Lower lobe of right lung (tissue), 2 donors: ENCODE measurements around the gene HOPX. TPM values are rescaled to one million over a fixed set of nuclear protein-coding genes. Genes with fewer than 3 reads are reported as not detected.

ENCODE experiments used
- ATAC-seq, 2 donors: fragments of 200-7000 bp; cut with Tn5 transposase; one replicate each; pipeline ENCODE4 v1.9.1; 2020 to 2022; ENCODE audit warnings: mild to moderate bottlenecking in 2 of 2, moderate library complexity in 2 of 2
- DNase-seq: peaks from one replicate; pipeline ENCODE4 v3.0.0-alpha.2; 2020
- H3K27ac ChIP-seq: fragments of 200-600 bp; one replicate; pipeline ENCODE4 v1.8.0; 2022
- H3K27me3 ChIP-seq: fragments of 200-600 bp; one replicate; pipeline ENCODE4 v1.8.0; 2022; ENCODE audit warnings: low read depth
- H3K36me3 ChIP-seq: fragments of 200-600 bp; one replicate; pipeline ENCODE4 v1.8.0; 2022; ENCODE audit warnings: mild to moderate bottlenecking
- H3K4me1 ChIP-seq: fragments of 200-600 bp; one replicate; pipeline ENCODE4 v1.8.0; 2022
- H3K4me3 ChIP-seq: fragments of 200-600 bp; one replicate; pipeline ENCODE4 v1.8.0; 2022; ENCODE audit warnings: mild to moderate bottlenecking
- H3K9me3 ChIP-seq: fragments of 200-600 bp; one replicate; pipeline ENCODE4 v1.8.0; 2022
- CTCF ChIP-seq: fragments of 200-600 bp; IDR thresholded peaks from one replicate; pipeline ENCODE4 v1.8.0; 2022; ENCODE audit warnings: antibody characterized with exemption, mild to moderate bottlenecking
- intact Hi-C: fragments of 100-400 bp; cut with DNase I; formaldehyde crosslinking; loops from one replicate; pipeline ENCODE4 v1.11.0; 2022
- total RNA-seq: library from RNA; stranded (reverse); fragmentation: NEBNext Ultra II Directional; extraction: Animal tissue kit (Norgen Biotek cat#: 25700); gene quantifications from one replicate; pipeline ENCODE4 v1.2.1, GENCODE V29; 2021
- donor health status: DM: no; HTN: yes; CAD: no; lungs with severe emphysema.

Gene HOPX
- total RNA-seq, 1 donor from 2014 or later = 341 TPM

- Histone ChIP-seq H3K4me1 (peaks cover 31% of the 10 kb centered on the region), H3K36me3 (peaks cover 18% of the 10 kb centered on the region), H3K4me3 (no peak overlapping the region), H3K9me3 (no peaks in the 10 kb centered on the region), H3K27me3 (peaks cover 29% of the 10 kb centered on the region), H3K27ac (no peak overlapping the region)
- DNase-seq (no peak), ATAC-seq (no peak)
- intact Hi-C loops = no loop called here
- no peak for TF ChIP-seq CTCF
Measured at GRCh38 chr4:56654238-56654632, 26.9 kb downstream of the HOPX start.

GRCh38 chr4:56653461-56654237 is 27.4 kb downstream of the HOPX start:
- ATAC-seq (peak in 1 of 2 donors; percentile 15), DNase-seq (no peak)

GRCh38 chr4:56652196-56652595 is 28.9 kb downstream of the HOPX start:
- TF ChIP-seq CTCF = no peak
- H3K9me3 ChIP-seq = no peaks in the 10 kb centered on the region
- H3K4me1 ChIP-seq = peaks cover 31% of the 10 kb centered on the region
- peaks cover 30% of the 10 kb centered on the region for H3K36me3 ChIP-seq
- peaks cover 20% of the 10 kb centered on the region for H3K27me3 ChIP-seq
- intact Hi-C loops = no loop called here
- no peak overlapping the region for H3K4me3 ChIP-seq
- ATAC-seq = no peak
- DNase-seq = no peak
- H3K27ac ChIP-seq = no peak overlapping the region

More at GRCh38 chr4:56653461-56654237, 27.4 kb downstream of the HOPX start:
- intact Hi-C loops = no loop called here
- Histone ChIP-seq H3K27ac (no peak overlapping the region), H3K4me3 (no peak overlapping the region), H3K27me3 (peaks cover 28% of the 10 kb centered on the region), H3K9me3 (no peaks in the 10 kb centered on the region), H3K4me1 (peaks cover 31% of the 10 kb centered on the region), H3K36me3 (peaks cover 22% of the 10 kb centered on the region)
- TF ChIP-seq CTCF = no peak

- H3K4me1 ChIP-seq = peaks cover 21% of the 10 kb centered on the region
- DNase-seq (no peak), ATAC-seq (no peak)
- no peak overlapping the region for H3K27ac ChIP-seq
- TF ChIP-seq CTCF = no peak
- H3K9me3 ChIP-seq = no peaks in the 10 kb centered on the region
- intact Hi-C loops = no loop called here
- H3K27me3 ChIP-seq = peaks cover 10% of the 10 kb centered on the region
- no peak overlapping the region for H3K4me3 ChIP-seq
- H3K36me3 ChIP-seq = peaks cover 30% of the 10 kb centered on the region
Measured at GRCh38 chr4:56651056-56651350, 30.1 kb downstream of the HOPX start.

- Histone ChIP-seq H3K4me1 (peaks cover 16% of the 10 kb centered on the region), H3K27me3 (peaks cover 5% of the 10 kb centered on the region), H3K4me3 (no peak overlapping the region), H3K27ac (no peak overlapping the region), H3K9me3 (no peaks in the 10 kb centered on the region), H3K36me3 (peaks cover 30% of the 10 kb centered on the region)
- DNase-seq = no peak
- no peak for TF ChIP-seq CTCF
- ATAC-seq = no peak
- intact Hi-C loops = no loop called here
Measured at GRCh38 chr4:56650262-56651055, 30.6 kb downstream of the HOPX start.
